ENCODE data around the gene BMPR1A. TPM values are rescaled to one million over a fixed set of nuclear protein-coding genes. Genes with fewer than 3 reads are reported as not detected.

BMPR1A gene
- total and polyA plus RNA-seq, 9 of the 15 experiments (the other 6 are each of a cell fraction or from before 2014, with no cell fraction given), result 1.6 to 17.5 (median 9.1) TPM

DNA sequence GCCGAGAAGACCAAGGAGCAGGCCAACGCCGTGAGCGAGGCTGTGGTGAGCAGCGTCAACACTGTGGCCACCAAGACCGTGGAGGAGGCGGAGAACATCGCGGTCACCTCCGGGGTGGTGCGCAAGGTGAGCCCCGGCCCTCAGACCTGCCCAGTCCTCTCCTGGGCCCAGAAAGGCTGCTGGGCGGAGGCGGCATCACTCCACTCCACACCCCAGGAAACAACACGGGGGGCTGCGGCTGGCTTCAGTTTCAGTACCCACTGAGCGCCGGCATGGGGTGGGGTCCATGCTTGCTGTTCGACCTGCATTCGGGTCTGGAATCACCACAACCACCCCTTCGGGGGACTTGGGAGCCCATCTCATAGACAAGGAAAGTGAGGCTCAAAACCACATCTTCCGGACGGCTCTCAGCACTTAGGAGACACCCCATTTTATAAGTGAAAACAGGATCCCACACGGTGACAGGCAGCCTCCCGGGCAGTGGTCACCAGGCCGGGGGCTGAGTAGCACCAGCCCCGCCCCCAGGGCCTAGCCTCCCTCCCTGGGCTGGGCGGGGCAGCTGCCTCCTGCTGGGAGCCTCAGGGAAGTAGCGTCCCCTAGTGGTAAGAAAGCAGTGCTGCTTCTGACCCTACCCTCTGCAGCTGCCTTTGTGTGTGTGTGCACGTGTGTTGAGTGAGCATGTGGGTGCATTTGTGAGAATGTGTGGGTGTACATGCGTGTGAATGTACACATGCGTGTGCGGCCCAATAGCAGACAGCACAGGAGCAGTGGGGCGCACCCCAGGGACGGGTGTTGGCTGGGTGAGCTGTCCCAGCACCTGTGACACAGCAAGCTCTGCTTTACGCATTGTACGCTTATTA is 203.8 kb downstream of the BMPR1A start (continued):
- TF ChIP-seq KDM5B (IDR thresholded peaks at IDR 0.05; ENCODE audit: insufficient replicate concordance, low read depth, low read length) (no peak), ZNF551 (CRISPR knock-in tag; IDR thresholded peaks at IDR 0.05) (no peak), MXI1 (IDR thresholded peaks at IDR 0.05; ENCODE audit: low read depth, low read length) (no peak), SOX6 (IDR thresholded peaks at IDR 0.05) (no peak), ZNF699 (CRISPR knock-in tag; IDR thresholded peaks at IDR 0.05; ENCODE audit: insufficient replicate concordance) (no peak), ZNF696 (CRISPR knock-in tag; conservative IDR thresholded peaks at IDR 0.05) (no peak), TEAD4 (IDR thresholded peaks at IDR 0.05; ENCODE audit: low read length) (no peak), TEAD4 (CRISPR knock-in tag; IDR thresholded peaks at IDR 0.05; ENCODE audit: borderline replicate concordance) (no peak), SMAD1 (IDR thresholded peaks at IDR 0.05; ENCODE audit: low read depth, low read length, partially characterized antibody) (no peak), MAZ (CRISPR knock-in tag; conservative IDR thresholded peaks at IDR 0.05 in 1 of 2, IDR thresholded peaks at IDR 0.05 in 1 of 2) (peak; percentile 91 to 99), CBX8 (IDR thresholded peaks at IDR 0.05; ENCODE audit: borderline replicate concordance, extremely low read depth, low read depth, low read length, poor library complexity, severe bottlenecking) (no peak), CXXC5 (CRISPR knock-in tag; IDR thresholded peaks at IDR 0.05) (no peak), PHF8 (IDR thresholded peaks at IDR 0.05; ENCODE audit: borderline replicate concordance, low read length) (no peak; the same call in 1 of the 2 replicates), KDM1A (IDR thresholded peaks at IDR 0.05) (0 out of 4 replicates have a peak, but pooled peaks of 1 of the 2 experiments have one; percentile 8), ZNF79 (CRISPR knock-in tag; IDR thresholded peaks at IDR 0.05; ENCODE audit: low read depth) (no peak), ZNF24 (IDR thresholded peaks at IDR 0.05) (no peak), POU5F1 (IDR thresholded peaks at IDR 0.05; ENCODE audit: borderline replicate concordance, low read depth, low read length, partially characterized antibody) (no peak), U2AF2 (optimal IDR thresholded peaks at IDR 0.05; ENCODE audit: low read depth, low read length) (no peak), NR2C2 (CRISPR knock-in tag; IDR thresholded peaks at IDR 0.05) (no peak; the same call in 1 of the 2 replicates), NR2C2 (tag; IDR thresholded peaks at IDR 0.05) (no peak)
- TF ChIP-seq, protein P1, sequence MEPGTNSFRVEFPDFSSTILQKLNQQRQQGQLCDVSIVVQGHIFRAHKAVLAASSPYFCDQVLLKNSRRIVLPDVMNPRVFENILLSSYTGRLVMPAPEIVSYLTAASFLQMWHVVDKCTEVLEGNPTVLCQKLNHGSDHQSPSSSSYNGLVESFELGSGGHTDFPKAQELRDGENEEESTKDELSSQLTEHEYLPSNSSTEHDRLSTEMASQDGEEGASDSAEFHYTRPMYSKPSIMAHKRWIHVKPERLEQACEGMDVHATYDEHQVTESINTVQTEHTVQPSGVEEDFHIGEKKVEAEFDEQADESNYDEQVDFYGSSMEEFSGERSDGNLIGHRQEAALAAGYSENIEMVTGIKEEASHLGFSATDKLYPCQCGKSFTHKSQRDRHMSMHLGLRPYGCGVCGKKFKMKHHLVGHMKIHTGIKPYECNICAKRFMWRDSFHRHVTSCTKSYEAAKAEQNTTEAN (CRISPR knock-in tag; IDR thresholded peaks at IDR 0.05), result no peak; the same call in 1 of the 2 replicates
- TF ChIP-seq, protein P2, sequence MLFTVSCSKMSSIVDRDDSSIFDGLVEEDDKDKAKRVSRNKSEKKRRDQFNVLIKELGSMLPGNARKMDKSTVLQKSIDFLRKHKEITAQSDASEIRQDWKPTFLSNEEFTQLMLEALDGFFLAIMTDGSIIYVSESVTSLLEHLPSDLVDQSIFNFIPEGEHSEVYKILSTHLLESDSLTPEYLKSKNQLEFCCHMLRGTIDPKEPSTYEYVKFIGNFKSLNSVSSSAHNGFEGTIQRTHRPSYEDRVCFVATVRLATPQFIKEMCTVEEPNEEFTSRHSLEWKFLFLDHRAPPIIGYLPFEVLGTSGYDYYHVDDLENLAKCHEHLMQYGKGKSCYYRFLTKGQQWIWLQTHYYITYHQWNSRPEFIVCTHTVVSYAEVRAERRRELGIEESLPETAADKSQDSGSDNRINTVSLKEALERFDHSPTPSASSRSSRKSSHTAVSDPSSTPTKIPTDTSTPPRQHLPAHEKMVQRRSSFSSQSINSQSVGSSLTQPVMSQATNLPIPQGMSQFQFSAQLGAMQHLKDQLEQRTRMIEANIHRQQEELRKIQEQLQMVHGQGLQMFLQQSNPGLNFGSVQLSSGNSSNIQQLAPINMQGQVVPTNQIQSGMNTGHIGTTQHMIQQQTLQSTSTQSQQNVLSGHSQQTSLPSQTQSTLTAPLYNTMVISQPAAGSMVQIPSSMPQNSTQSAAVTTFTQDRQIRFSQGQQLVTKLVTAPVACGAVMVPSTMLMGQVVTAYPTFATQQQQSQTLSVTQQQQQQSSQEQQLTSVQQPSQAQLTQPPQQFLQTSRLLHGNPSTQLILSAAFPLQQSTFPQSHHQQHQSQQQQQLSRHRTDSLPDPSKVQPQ (CRISPR knock-in tag; IDR thresholded peaks at IDR 0.05; ENCODE audit: borderline replicate concordance), result no peak
- TF ChIP-seq, protein P3, sequence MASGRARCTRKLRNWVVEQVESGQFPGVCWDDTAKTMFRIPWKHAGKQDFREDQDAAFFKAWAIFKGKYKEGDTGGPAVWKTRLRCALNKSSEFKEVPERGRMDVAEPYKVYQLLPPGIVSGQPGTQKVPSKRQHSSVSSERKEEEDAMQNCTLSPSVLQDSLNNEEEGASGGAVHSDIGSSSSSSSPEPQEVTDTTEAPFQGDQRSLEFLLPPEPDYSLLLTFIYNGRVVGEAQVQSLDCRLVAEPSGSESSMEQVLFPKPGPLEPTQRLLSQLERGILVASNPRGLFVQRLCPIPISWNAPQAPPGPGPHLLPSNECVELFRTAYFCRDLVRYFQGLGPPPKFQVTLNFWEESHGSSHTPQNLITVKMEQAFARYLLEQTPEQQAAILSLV (tag; IDR thresholded peaks at IDR 0.05), result no peak

Data from K562 (cell line).